H1 (cell line): ENCODE measurements around the gene IQGAP3. TPM values are rescaled to one million over a fixed set of nuclear protein-coding genes. Genes with fewer than 3 reads are reported as not detected.

Source experiments
- CTCF ChIA-PET: fragments of 300-600 bp; sonication (Branson Sonifier 250); formaldehyde crosslinking; loops from one replicate; lab custom pipeline; 2021; ENCODE audit not compliant: partially characterized antibody; lab: Charles Lee
- POLR2A ChIA-PET: fragments of 300-600 bp; sonication (Branson Sonifier 250); formaldehyde crosslinking; loops from one replicate; lab custom pipeline; 2021; ENCODE audit warnings: inconsistent platforms; ENCODE audit not compliant: partially characterized antibody; lab: Charles Lee
- DNase-seq, 2 experiments: peaks; one replicate each; pipeline versions ENCODE4 v3.0.0 to v3.0.0-alpha.2; 2010 to 2022; ENCODE audit warnings: low spot score in 2 of 2, low read depth in 1 of 2, mixed read lengths in 1 of 2
- FAIRE-seq: peaks from 2 replicates; lab custom pipeline; 2011; peaks lifted over from hg19 to GRCh38; lab: Jason Lieb, UNC
- H2AFZ ChIP-seq: 2 replicates; pipeline ENCODE4 v1.8.1; 2012; ENCODE audit warnings: low read length, inconsistent platforms
- H2AK5ac ChIP-seq: 2 replicates; pipeline ENCODE4 v1.6.1; 2013; ENCODE audit warnings: low read depth, low read length
- H2BK120ac ChIP-seq: replicated peaks from 2 replicates; pipeline ENCODE3; 2013; ENCODE audit warnings: low read depth, low read length, inconsistent platforms
- H2BK12ac ChIP-seq: 2 replicates; pipeline ENCODE4 v1.6.1; 2013; ENCODE audit warnings: low read depth, low read length
- H2BK15ac ChIP-seq: 2 replicates; pipeline ENCODE4 v1.6.1; 2013; ENCODE audit warnings: low read length
- H2BK20ac ChIP-seq: 2 replicates; pipeline ENCODE4 v1.6.1; 2013; ENCODE audit warnings: low read length
- H2BK5ac ChIP-seq: 2 replicates; pipeline ENCODE4 v1.6.1; 2013; ENCODE audit warnings: low read depth, low read length
- H3K14ac ChIP-seq: 2 replicates; pipeline ENCODE4 v1.6.1; 2013; ENCODE audit warnings: inconsistent platforms; ENCODE audit not compliant: insufficient read length
- H3K18ac ChIP-seq: 2 replicates; pipeline ENCODE4 v1.6.1; 2013; ENCODE audit warnings: low read length; ENCODE audit errors: extremely low read depth
- H3K23ac ChIP-seq: 2 replicates; pipeline ENCODE4 v1.6.1; 2013; ENCODE audit warnings: inconsistent platforms; ENCODE audit not compliant: insufficient read length
- H3K23me2 ChIP-seq: 2 replicates; pipeline ENCODE4 v1.6.1; 2013; ENCODE audit warnings: low read depth, low read length
- H3K27ac ChIP-seq: 2 replicates; pipeline ENCODE4 v1.6.1; 2011; ENCODE audit warnings: low read depth, low read length, inconsistent platforms
- H3K27me3 ChIP-seq, 4 experiments: replicated peaks in 1 of 4; 1 replicate in 1 of 4; 2 replicates in 3 of 4; pipeline versions ENCODE4 v1.6.1 to v1.8.1; 2011 to 2013; ENCODE audit warnings: low read length in 3 of 4, mild to moderate bottlenecking in 3 of 4, inconsistent platforms in 2 of 4, mixed read lengths in 2 of 4, moderate library complexity in 1 of 4; ENCODE audit not compliant: control insufficient read depth in 3 of 4, insufficient read depth in 3 of 4; ENCODE audit errors: extremely low read depth in 1 of 4
- H3K36me3 ChIP-seq, 4 experiments: 2 replicates each; pipeline versions ENCODE4 v1.6.1 to v1.8.1; 2011 to 2013; ENCODE audit warnings: mild to moderate bottlenecking in 4 of 4, low read length in 3 of 4, moderate library complexity in 2 of 4, control low read depth in 1 of 4, inconsistent platforms in 1 of 4; ENCODE audit not compliant: insufficient read depth in 4 of 4, control insufficient read depth in 2 of 4
- H3K4ac ChIP-seq: replicated peaks from 2 replicates; pipeline ENCODE3; 2013; ENCODE audit warnings: low read length, low read depth, mixed read lengths, inconsistent platforms; ENCODE audit not compliant: insufficient read length
- H3K4me1 ChIP-seq, 4 experiments: replicated peaks in 1 of 4; 1 replicate in 1 of 4; 2 replicates in 3 of 4; pipeline versions ENCODE4 v1.6.1 to v1.8.1; 2011 to 2013; ENCODE audit warnings: low read length in 3 of 4, inconsistent platforms in 2 of 4, mixed read lengths in 1 of 4; ENCODE audit not compliant: insufficient read depth in 4 of 4, control insufficient read depth in 3 of 4
- H3K4me2 ChIP-seq, 2 experiments: 2 replicates each; pipeline versions ENCODE4 v1.6.1 to v1.8.1; 2011 to 2013; ENCODE audit warnings: low read depth in 2 of 2, low read length in 2 of 2, control low read depth in 1 of 2, inconsistent platforms in 1 of 2, mild to moderate bottlenecking in 1 of 2; ENCODE audit not compliant: insufficient read depth in 1 of 2
- H3K4me3 ChIP-seq, 4 experiments: fragments of 200-600, 300-600 bp in 1 of 4; sonication (generic), shearing (Covaris generic), sonication (Bioruptor Twin) in 1 of 4; 2 replicates each; pipeline versions ENCODE4 v1.5.1 to v1.8.1; 2011 to 2016; ENCODE audit warnings: low read length in 4 of 4, low read depth in 3 of 4, control low read depth in 2 of 4, inconsistent platforms in 2 of 4, mild to moderate bottlenecking in 2 of 4, mixed read lengths in 1 of 4, moderate library complexity in 1 of 4; ENCODE audit not compliant: insufficient read depth in 2 of 4; ENCODE audit errors: extremely low read depth in 1 of 4
- H3K56ac ChIP-seq: replicated peaks from 2 replicates; pipeline ENCODE3; 2013; ENCODE audit warnings: low read depth, mild to moderate bottlenecking, mixed read lengths, low read length, inconsistent platforms; ENCODE audit not compliant: insufficient read length
- H3K79me1 ChIP-seq: 2 replicates; pipeline ENCODE4 v1.6.1; 2013; ENCODE audit warnings: low read depth, low read length, control low read depth
- H3K79me2 ChIP-seq, 2 experiments: 2 replicates each; pipeline versions ENCODE4 v1.6.1 to v1.8.1; 2012 to 2013; ENCODE audit warnings: low read length in 2 of 2, mild to moderate bottlenecking in 2 of 2, inconsistent platforms in 1 of 2; ENCODE audit not compliant: insufficient read depth in 2 of 2, control insufficient read depth in 1 of 2
- H3K9ac ChIP-seq, 4 experiments: replicated peaks in 1 of 4; 1 replicate in 1 of 4; 2 replicates in 3 of 4; pipeline versions ENCODE4 v1.6.1 to v1.8.1; 2011 to 2013; ENCODE audit warnings: low read depth in 3 of 4, low read length in 3 of 4, control low read depth in 2 of 4, mild to moderate bottlenecking in 2 of 4, moderate library complexity in 2 of 4, inconsistent platforms in 1 of 4; ENCODE audit errors: extremely low read depth in 1 of 4
- H3K9me3 ChIP-seq, 2 experiments: 2 replicates each; pipeline versions ENCODE4 v1.6.1 to v1.8.1; 2012 to 2013; ENCODE audit warnings: mild to moderate bottlenecking in 2 of 2, moderate library complexity in 2 of 2, control low read depth in 1 of 2, inconsistent platforms in 1 of 2, low read depth in 1 of 2, low read length in 1 of 2, mixed read lengths in 1 of 2; ENCODE audit not compliant: insufficient read depth in 2 of 2
- H4K20me1 ChIP-seq, 2 experiments: replicated peaks in 1 of 2; 2 replicates each; pipeline versions ENCODE3 to v1.8.1; 2011 to 2013; ENCODE audit warnings: inconsistent platforms in 2 of 2, low read length in 2 of 2, mild to moderate bottlenecking in 1 of 2; ENCODE audit not compliant: insufficient read depth in 2 of 2, control insufficient read depth in 1 of 2
- H4K5ac ChIP-seq: 2 replicates; pipeline ENCODE4 v1.6.1; 2013; ENCODE audit warnings: low read length, low read depth, mixed read lengths, inconsistent platforms; ENCODE audit not compliant: insufficient read length
- H4K8ac ChIP-seq: 2 replicates; pipeline ENCODE4 v1.8.0; 2013; ENCODE audit warnings: mild to moderate bottlenecking, moderate library complexity, low read length, inconsistent platforms; ENCODE audit not compliant: insufficient read depth; ENCODE audit errors: extremely low read depth
- H4K91ac ChIP-seq: replicated peaks from 2 replicates; pipeline ENCODE3; 2013; ENCODE audit warnings: low read length, mixed read lengths, inconsistent platforms; ENCODE audit not compliant: insufficient read length
- HDAC2 ChIP-seq, 2 experiments: fragments of 300-600 bp in 1 of 2; sonication (generic) in 1 of 2; IDR thresholded peaks; 2 replicates each; pipeline ENCODE4 v1.6.1; 2011 to 2012; ENCODE audit warnings: low read depth in 2 of 2, low read length in 2 of 2, mild to moderate bottlenecking in 2 of 2, moderate library complexity in 2 of 2, borderline replicate concordance in 1 of 2, inconsistent platforms in 1 of 2
- POLR2AphosphoS5 ChIP-seq: IDR thresholded peaks from 2 replicates; pipeline ENCODE4 v1.6.1; 2011; ENCODE audit warnings: low read depth, low read length
- SIN3A ChIP-seq, 2 experiments: IDR thresholded peaks in 1 of 2; conservative IDR thresholded peaks in 1 of 2; 2 replicates each; pipeline ENCODE4 v1.6.1; 2011 to 2012; ENCODE audit warnings: low read length in 2 of 2, improper control_type of control experiment in 1 of 2, low read depth in 1 of 2, mild to moderate bottlenecking in 1 of 2
- WGBS, 2 experiments: shearing (Covaris generic) in 1 of 2; methylation state at CpG; one replicate each; pipeline versions ENCODE4 v1.1.6 to v1.1.7; 2013 to 2015; ENCODE audit warnings: low lambda C conversion rate in 2 of 2, mixed read lengths in 2 of 2, inconsistent platforms in 1 of 2, low coverage in 1 of 2, missing lambda C conversion rate in 1 of 2; ENCODE audit not compliant: insufficient replicate concordance in 2 of 2, insufficient coverage in 1 of 2, insufficient read length in 1 of 2; ENCODE audit errors: extremely low coverage in 1 of 2, missing lambda C conversion rate in 1 of 2; 5-methylcytosine and 5-hydroxymethylcytosine counted together
- polyA plus RNA-seq, 7 experiments: library from polyadenylated mRNA; depleted of rRNA in 3 of 7; stranded (reverse) in 5 of 7; unstranded in 2 of 7; fragments of >200 nt in 5 of 7; fragments of 200-250 nt in 2 of 7; gene quantifications; 1 replicate in 5 of 7; 2 replicates in 1 of 7; 4 replicates in 1 of 7; pipeline versions ENCODE4 v1.2.1 to v1.2.3, GENCODE V29; 2011 to 2013; ENCODE audit warnings: missing spikeins in 2 of 7, mixed read lengths in 2 of 7
- total RNA-seq: library from RNA; stranded (reverse); fragmentation: NEBNext Ultra II Directional; extraction: Animal tissue kit (Norgen Biotek cat#: 25700); gene quantifications from 2 replicates; pipeline ENCODE4 v1.2.1, GENCODE V29; 2021
- TF ChIP-seq, protein P1 (sequence below): IDR thresholded peaks from 2 replicates; pipeline ENCODE4 v1.6.1; 2011; ENCODE audit warnings: low read depth, mild to moderate bottlenecking, low read length; ENCODE audit not compliant: insufficient read depth

IQGAP3 gene
- total and polyA plus RNA-seq, 2 of the 8 experiments (the other 6 are each of a cell fraction or from before 2014, with no cell fraction given) = 14.6 to 22.3 TPM

GRCh38 chr1:156499842-156500542, 72.4 kb downstream of the IQGAP3 start:
- Histone ChIP-seq H2BK15ac (no peak overlapping the region), H3K4me2 (peak overlapping the region; percentile 90 to 98), H2BK20ac (no peak overlapping the region), H3K18ac (peak overlapping the region; percentile 19), H4K91ac (no peak overlapping the region), H3K36me3 (no peaks in the 10 kb centered on the region), H2AFZ (no peak overlapping the region), H2BK12ac (no peak overlapping the region), H3K27me3 (no peaks in the 10 kb centered on the region; a peak in 1 of 7 replicates), H4K20me1 (peaks cover 0 to 4% of the 10 kb centered on the region in 2 experiments), H3K4me3 (peak overlapping the region; percentile 74 to 96 (median 83)), H3K23me2 (peaks cover 23% of the 10 kb centered on the region), H3K4me1 (peaks cover 39 to 55% (median 43%) of the 10 kb centered on the region in 4 experiments), H3K79me1 (peaks cover 31% of the 10 kb centered on the region), H3K9ac (peak overlapping the region; percentile 41 to 56 (median 52); a peak in 6 of 7 replicates), H4K8ac (0 out of 2 replicates have a peak overlapping the region, but pooled peaks have one; percentile 58), H3K9me3 (no peaks in the 10 kb centered on the region), H3K23ac (no peak overlapping the region), H2AK5ac (no peak overlapping the region), H3K14ac (no peak overlapping the region), H2BK120ac (no peak overlapping the region), H4K5ac (no peak overlapping the region), H3K27ac (peak overlapping the region; percentile 61; the same call in 1 of the 2 replicates), H3K4ac (no peak overlapping the region), H2BK5ac (no peak overlapping the region; the same call in 1 of the 2 replicates), H3K79me2 (peaks cover 12 to 47% of the 10 kb centered on the region in 2 experiments), H3K56ac (no peak overlapping the region)
- TF ChIP-seq POLR2AphosphoS5 (no peak; the same call in 1 of the 2 replicates), HDAC2 (IDR thresholded peaks at IDR 0.05; ENCODE audit: borderline replicate concordance in 1 of 2, low read depth in 2 of 2, low read length in 2 of 2) (peak; percentile 14 to 49; a peak in 1 of 4 replicates), SIN3A (conservative IDR thresholded peaks at IDR 0.05 in 1 of 2, IDR thresholded peaks at IDR 0.05 in 1 of 2; ENCODE audit: low read depth in 1 of 2, low read length in 2 of 2) (peak in 1 of 2 experiments; percentile 74; a peak in 2 of 4 replicates)
- TF ChIP-seq, protein P1, sequence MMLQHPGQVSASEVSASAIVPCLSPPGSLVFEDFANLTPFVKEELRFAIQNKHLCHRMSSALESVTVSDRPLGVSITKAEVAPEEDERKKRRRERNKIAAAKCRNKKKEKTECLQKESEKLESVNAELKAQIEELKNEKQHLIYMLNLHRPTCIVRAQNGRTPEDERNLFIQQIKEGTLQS = no peak
- POLR2A ChIA-PET = interaction anchor here (0.8 to 9.6 kb wide), 10 partner anchors 8 to 131 kb away, joined by 3 to 166 read pairs (median 6); partner anchors contain the start of gene NAXE
- 2% methylated on average over 27 of the region's 51 CpGs; no CpG with 5 or more reads in 1 of the 2 experiments for WGBS, 2 experiments
- no peak for FAIRE-seq
- CTCF ChIA-PET = interaction anchor here (0.6 to 17.4 kb wide), 14 partner anchors 9 to 226 kb away, joined by 3 to 236 read pairs (median 4); no protein-coding TSS in a partner anchor
- peak in 1 of 2 experiments; percentile 78 for DNase-seq
